Measurements from ENCODE around the gene HOXA13.

- TF ChIP-seq EP300 (conservative IDR thresholded peaks at IDR 0.05; ENCODE audit: poor library complexity, severe bottlenecking) (no peak), CTCF (IDR thresholded peaks at IDR 0.05; ENCODE audit: poor library complexity, severe bottlenecking) (no peak), EZH2 (IDR thresholded peaks at IDR 0.05; ENCODE audit: borderline replicate concordance, insufficient read depth, low read length, poor library complexity, severe bottlenecking) (no peak), POLR2AphosphoS5 (IDR thresholded peaks at IDR 0.05) (no peak)
These were observed 39.7 kb downstream of the HOXA13 start for GRCh38 chr7:27160145-27160545.

Measured in neural cell (in vitro differentiated cells).